Dendritic cell treated with granulocyte-macrophage colony-stimulating factor and Interleukin-4, amounts not matched to agents 40 ng/mL and 50 ng/mL, for 4 days (primary cell): ENCODE measurements around the gene CIAO2A.

Experiments used
- H3K27ac Mint-ChIP-seq: one replicate; pipeline ENCODE4 v1.8.0; 2022; ENCODE audit warnings: mild to moderate bottlenecking, mixed read lengths
- H3K27me3 Mint-ChIP-seq: one replicate; pipeline ENCODE4 v1.8.0; 2022; ENCODE audit warnings: mild to moderate bottlenecking, mixed read lengths
- H3K36me3 Mint-ChIP-seq: one replicate; pipeline ENCODE4 v1.8.0; 2022; ENCODE audit warnings: low read depth, mixed read lengths
- H3K4me1 Mint-ChIP-seq: one replicate; pipeline ENCODE4 v1.8.0; 2022; ENCODE audit warnings: low read depth, mixed read lengths
- H3K4me3 Mint-ChIP-seq: one replicate; pipeline ENCODE4 v1.8.0; 2022; ENCODE audit warnings: mild to moderate bottlenecking, moderate library complexity, mixed read lengths
- H3K9me3 Mint-ChIP-seq: one replicate; pipeline ENCODE4 v1.8.0; 2022; ENCODE audit warnings: mixed read lengths
- intact Hi-C: fragments of 100-400 bp; cut with micrococcal nuclease; formaldehyde crosslinking; loops from one replicate; pipeline ENCODE4 v1.15.0; 2022

CIAO2A gene

DNA sequence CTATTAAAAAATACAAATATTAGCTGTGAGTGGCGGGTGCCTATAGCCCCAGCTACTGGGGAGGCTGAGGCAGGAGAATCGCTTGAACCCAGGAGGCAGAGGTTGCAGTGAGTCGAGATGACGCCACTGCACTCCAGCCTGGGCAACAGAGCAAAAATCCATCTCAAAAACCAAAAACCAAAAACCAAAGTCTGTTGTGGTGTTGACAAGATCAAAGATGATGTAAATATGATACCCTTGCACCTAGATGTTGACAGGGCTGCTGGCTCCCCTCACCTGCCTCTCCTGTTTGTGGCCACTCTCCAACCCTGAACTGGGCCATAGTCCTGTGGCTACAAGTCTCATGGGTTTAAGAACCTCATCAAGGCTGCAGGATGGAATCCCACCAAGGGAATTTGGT lies 63.5 kb downstream of the CIAO2A start:
- Mint-ChIP-seq H3K9me3 (no peaks in the 10 kb centered on the region), H3K4me1 (peaks cover 8% of the 10 kb centered on the region), H3K27me3 (peaks cover 3% of the 10 kb centered on the region), H3K27ac (no peak overlapping the region), H3K4me3 (no peak overlapping the region), H3K36me3 (no peaks in the 10 kb centered on the region)
- intact Hi-C loops = no loop called here

GRCh38 chr15:64029633-64030032 lies 64.0 kb downstream of the CIAO2A start:
- Mint-ChIP-seq H3K9me3 (no peaks in the 10 kb centered on the region), H3K27me3 (peaks cover 3% of the 10 kb centered on the region), H3K36me3 (no peaks in the 10 kb centered on the region), H3K27ac (no peak overlapping the region), H3K4me3 (no peak overlapping the region), H3K4me1 (peaks cover 9% of the 10 kb centered on the region)
- intact Hi-C loops = no loop called here

- no peaks in the 10 kb centered on the region for H3K9me3 Mint-ChIP-seq
- no peaks in the 10 kb centered on the region for H3K36me3 Mint-ChIP-seq
- peaks cover 3% of the 10 kb centered on the region for H3K27me3 Mint-ChIP-seq
- no peak overlapping the region for H3K4me3 Mint-ChIP-seq
- H3K4me1 Mint-ChIP-seq = peaks cover 8% of the 10 kb centered on the region
- no peak overlapping the region for H3K27ac Mint-ChIP-seq
- intact Hi-C loops = no loop called here
These were observed 64.5 kb downstream of the CIAO2A start for GRCh38 chr15:64029110-64029509.

- Mint-ChIP-seq H3K36me3 (no peaks in the 10 kb centered on the region), H3K27me3 (peaks cover 5% of the 10 kb centered on the region), H3K9me3 (no peaks in the 10 kb centered on the region), H3K27ac (no peak overlapping the region), H3K4me3 (no peak overlapping the region), H3K4me1 (peaks cover 18% of the 10 kb centered on the region)
- intact Hi-C loops = no loop called here
These were observed 67.0 kb downstream of the CIAO2A start for GRCh38 chr15:64026591-64026990.

- H3K36me3 Mint-ChIP-seq = no peaks in the 10 kb centered on the region
- peaks cover 18% of the 10 kb centered on the region for H3K4me1 Mint-ChIP-seq
- H3K27me3 Mint-ChIP-seq = peaks cover 4% of the 10 kb centered on the region
- intact Hi-C loops = no loop called here
- H3K9me3 Mint-ChIP-seq = peaks cover 11% of the 10 kb centered on the region
- H3K27ac Mint-ChIP-seq = no peak overlapping the region
- no peak overlapping the region for H3K4me3 Mint-ChIP-seq
These were observed 69.2 kb downstream of the CIAO2A start for GRCh38 chr15:64024172-64025050.

DNA sequence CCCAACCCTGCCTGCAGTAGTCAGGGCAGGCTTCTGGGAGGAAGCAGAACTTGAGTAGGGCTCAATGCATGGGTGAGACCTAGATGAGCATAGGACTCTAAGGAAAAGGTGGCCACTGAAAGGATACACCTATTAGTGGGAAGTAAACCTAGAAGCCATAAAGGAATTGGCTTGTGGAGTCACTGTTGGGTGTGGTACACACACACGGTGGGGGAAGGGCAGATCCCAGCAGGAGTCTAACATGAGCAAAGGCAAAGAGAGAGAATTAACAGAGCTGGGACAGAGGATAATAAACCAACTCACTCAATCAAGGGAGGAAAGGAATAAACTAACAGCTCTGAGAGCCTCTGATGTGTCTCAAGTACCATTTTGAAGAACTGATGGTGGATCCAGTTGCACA lies 70.4 kb downstream of the CIAO2A start:
- Mint-ChIP-seq H3K4me3 (no peak overlapping the region), H3K27me3 (peaks cover 4% of the 10 kb centered on the region), H3K27ac (no peak overlapping the region), H3K9me3 (peaks cover 11% of the 10 kb centered on the region), H3K4me1 (peaks cover 18% of the 10 kb centered on the region), H3K36me3 (no peaks in the 10 kb centered on the region)
- intact Hi-C loops = no loop called here

DNA sequence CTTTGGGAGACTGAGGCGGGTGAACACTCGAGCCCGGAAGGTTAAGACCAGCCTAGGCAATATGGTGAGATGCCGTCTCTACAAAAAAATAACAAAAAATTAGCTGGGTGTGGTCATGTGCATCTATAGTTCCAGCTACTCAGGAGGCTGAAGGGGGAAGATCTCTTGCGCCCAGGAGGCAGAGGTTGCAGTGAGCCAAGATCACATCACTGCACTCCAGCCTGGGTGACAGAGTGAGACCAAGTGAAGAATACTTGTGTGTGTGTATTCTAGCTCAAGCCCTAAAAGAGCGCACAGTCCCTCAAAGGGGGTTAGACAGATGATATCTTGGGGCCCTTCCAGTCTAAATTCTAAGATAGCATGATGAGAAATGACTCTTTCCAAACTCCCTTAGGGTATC lies 71.1 kb downstream of the CIAO2A start:
- H3K27me3 Mint-ChIP-seq = peaks cover 4% of the 10 kb centered on the region
- no peaks in the 10 kb centered on the region for H3K36me3 Mint-ChIP-seq
- peaks cover 18% of the 10 kb centered on the region for H3K4me1 Mint-ChIP-seq
- H3K9me3 Mint-ChIP-seq = peaks cover 11% of the 10 kb centered on the region
- H3K27ac Mint-ChIP-seq = no peak overlapping the region
- intact Hi-C loops = no loop called here
- H3K4me3 Mint-ChIP-seq = no peak overlapping the region
